GM12878 (cell line): ENCODE data around the gene SLIT1. TPM values are rescaled to one million over a fixed set of nuclear protein-coding genes. Genes with fewer than 3 reads are reported as not detected.

Source experiments
- ATAC-seq: fragments of 200-7000 bp; cut with Tn5 transposase; 3 replicates; pipeline ENCODE4 v1.9.1; 2020; ENCODE audit warnings: mild to moderate bottlenecking, moderate library complexity
- BruUV-seq: library from RNA; stranded (reverse); fragments of 400-500 nt; replicated peaks from 2 replicates; lab custom pipeline; 2021; lab: Mats Ljungman, UMichigan
- CTCF ChIA-PET: fragments of 300-600 bp; sonication (Branson Sonifier 250); formaldehyde crosslinking; extraction: SDS; loops from one replicate; lab custom pipeline; 2021; ENCODE audit warnings: inconsistent platforms; lab: Yijun Ruan, JAX
- POLR2A ChIA-PET: fragments of 350-600 bp; formaldehyde crosslinking; extraction: SDS; loops from one replicate; lab custom pipeline; 2021; ENCODE audit warnings: inconsistent platforms; lab: Charles Lee
- RAD21 ChIA-PET: fragments of 300-600 bp; sonication (Branson Sonifier 250); formaldehyde crosslinking; loops from one replicate; lab custom pipeline; 2023; ENCODE audit warnings: antibody characterized with exemption; ENCODE audit not compliant: unreplicated experiment; lab: Charles Lee
- SMC1A ChIA-PET: fragments of 300-600 bp; sonication (Branson Sonifier 250); formaldehyde crosslinking; loops from one replicate; lab custom pipeline; 2023; ENCODE audit not compliant: unreplicated experiment, uncharacterized antibody; lab: Charles Lee
- DNase-seq: peaks from one replicate; pipeline ENCODE4 v3.0.0-alpha.2; 2011; ENCODE audit warnings: low read depth, low spot score
- FAIRE-seq: peaks from 3 replicates; lab custom pipeline; 2011; peaks lifted over from hg19 to GRCh38; lab: Jason Lieb, UNC
- H2AFZ ChIP-seq: 2 replicates; pipeline ENCODE4 v1.6.0; 2011; ENCODE audit warnings: low read depth, low read length, control low read depth; ENCODE audit not compliant: control insufficient read depth
- H3K27ac ChIP-seq: 2 replicates; pipeline ENCODE4 v1.5.1; 2011; ENCODE audit warnings: control low read depth; ENCODE audit not compliant: control insufficient read depth, insufficient read depth
- H3K27me3 ChIP-seq, 2 experiments: replicated peaks in 1 of 2; 2 replicates each; pipeline versions ENCODE4 v1.6.0 to v1.6.1; 2011; ENCODE audit warnings: low read length in 1 of 2; ENCODE audit not compliant: control insufficient read depth in 2 of 2, insufficient read depth in 2 of 2
- H3K36me3 ChIP-seq, 2 experiments: 2 replicates each; pipeline ENCODE4 v1.5.1; 2011; ENCODE audit warnings: low read length in 1 of 2; ENCODE audit not compliant: control insufficient read depth in 2 of 2, insufficient read depth in 2 of 2
- H3K4me1 ChIP-seq: 2 replicates; pipeline ENCODE4 v1.6.1; 2011; ENCODE audit warnings: mild to moderate bottlenecking, low read length, moderate library complexity, mixed read lengths; ENCODE audit not compliant: control insufficient read depth, insufficient read depth
- H3K4me2 ChIP-seq: 2 replicates; pipeline ENCODE4 v1.6.0; 2011; ENCODE audit warnings: control low read depth; ENCODE audit not compliant: control insufficient read depth, insufficient read depth
- H3K4me3 ChIP-seq: fragments of 200-600 bp; sonication (generic); 2 replicates; pipeline ENCODE4 v1.5.1; 2016
- H3K79me2 ChIP-seq: 2 replicates; pipeline ENCODE4 v1.6.0; 2011; ENCODE audit warnings: low read length; ENCODE audit not compliant: control insufficient read depth, insufficient read depth
- H3K9ac ChIP-seq: 2 replicates; pipeline ENCODE4 v1.8.0; 2011; ENCODE audit warnings: low read length, control low read depth, mixed read lengths; ENCODE audit not compliant: control insufficient read depth, insufficient read depth
- H3K9me3 ChIP-seq: replicated peaks from 3 replicates; pipeline ENCODE4 v1.5.1; 2011; ENCODE audit warnings: mild to moderate bottlenecking, low read length; ENCODE audit not compliant: control insufficient read depth, insufficient read depth
- H4K20me1 ChIP-seq: 2 replicates; pipeline ENCODE4 v1.6.0; 2011; ENCODE audit not compliant: control insufficient read depth, insufficient read depth
- CEBPB ChIP-seq, 2 experiments: fragments of 150-350 bp in 1 of 2; IDR thresholded peaks; 2 replicates each; pipeline ENCODE4 v1.6.1; 2012 to 2014; ENCODE audit warnings: low read depth in 2 of 2, low read length in 2 of 2, borderline replicate concordance in 1 of 2, inconsistent platforms in 1 of 2
- ELK1 ChIP-seq: IDR thresholded peaks from 2 replicates; pipeline ENCODE4 v1.6.1; 2012; ENCODE audit warnings: low read depth, low read length, improper control_type of control experiment
- MXI1 ChIP-seq: fragments of 150-350 bp; IDR thresholded peaks from 2 replicates; pipeline ENCODE4 v1.6.1; 2011; ENCODE audit warnings: low read depth, mild to moderate bottlenecking, inconsistent platforms, low read length, improper control_type of control experiment
- NR2C1 ChIP-seq: fragments of 450-650 bp; IDR thresholded peaks from 2 replicates; pipeline ENCODE4 v1.6.1; 2017; ENCODE audit warnings: antibody characterized with exemption, mild to moderate bottlenecking, moderate library complexity
- PML ChIP-seq: IDR thresholded peaks from 2 replicates; pipeline ENCODE4 v1.6.1; 2012; ENCODE audit warnings: low read length, inconsistent platforms
- SIX5 ChIP-seq: IDR thresholded peaks from 2 replicates; pipeline ENCODE4 v1.6.1; 2011; ENCODE audit warnings: mild to moderate bottlenecking, low read depth, low read length, moderate library complexity; ENCODE audit not compliant: severe bottlenecking
- STAT1 ChIP-seq: fragments of 450-650 bp; conservative IDR thresholded peaks from 2 replicates; pipeline ENCODE4 v1.6.1; 2014; ENCODE audit warnings: antibody characterized with exemption, mild to moderate bottlenecking
- SUPT20H ChIP-seq: IDR thresholded peaks from 2 replicates; pipeline ENCODE4 v1.6.1; 2011; ENCODE audit warnings: low read depth, mild to moderate bottlenecking, low read length, moderate library complexity, borderline replicate concordance; ENCODE audit not compliant: control insufficient read depth
- YY1 ChIP-seq: IDR thresholded peaks from 2 replicates; pipeline ENCODE4 v1.6.1; 2011; ENCODE audit warnings: low read depth, mild to moderate bottlenecking, low read length
- ZZZ3 ChIP-seq: IDR thresholded peaks from 2 replicates; pipeline ENCODE4 v1.6.1; 2011; ENCODE audit warnings: low read depth; ENCODE audit not compliant: control insufficient read depth, insufficient read length
- WGBS: methylation state at CpG from one replicate; pipeline ENCODE4 v1.1.6; 2016; ENCODE audit warnings: low lambda C conversion rate; ENCODE audit not compliant: insufficient replicate concordance, insufficient coverage; ENCODE audit errors: missing lambda C conversion rate; 5-methylcytosine and 5-hydroxymethylcytosine counted together
- in situ Hi-C: fragments of 300-500 bp; cut with MboI; formaldehyde crosslinking; loops from 9 replicates; pipeline ENCODE4 v1.14.3; 2018; ENCODE audit warnings: mixed read lengths
- intact Hi-C: fragments of 100-400 bp; cut with micrococcal nuclease; formaldehyde crosslinking; loops from one replicate; pipeline ENCODE4 v1.14.2; 2022; ENCODE audit not compliant: unreplicated experiment
- polyA plus RNA-seq, 11 experiments: library from polyadenylated mRNA; depleted of rRNA in 4 of 11; unstranded in 6 of 11; stranded (reverse) in 5 of 11; fragments of >200 nt; fragmentation: Nextera tagmentation in 4 of 11; fragmentation: Illumina TruSeq in 1 of 11; extraction: Ambion mirVana in 4 of 11; extraction: Trizol in 1 of 11; gene quantifications; 1 replicate in 1 of 11; 2 replicates in 10 of 11; pipeline versions ENCODE4 v1.2.1 to v1.2.3, GENCODE V29; 2011 to 2016; ENCODE audit warnings: inconsistent platforms in 2 of 11, missing spikeins in 2 of 11, low read depth in 1 of 11
- total RNA-seq, 4 experiments: library from RNA; depleted of rRNA in 3 of 4; stranded (reverse); fragments of >200 nt in 3 of 4; fragmentation: Illumina TruSeq in 1 of 4; extraction: Trizol in 1 of 4; gene quantifications; 2 replicates each; pipeline versions ENCODE4 v1.2.1 to v1.2.3, GENCODE V29; 2013 to 2021

SLIT1 gene
- total and polyA plus RNA-seq, 10 of the 15 experiments (the other 5 are each of a cell fraction or from before 2014, with no cell fraction given), result 0.04 to 0.19 (median 0.06) TPM; not detected in 4

- Histone ChIP-seq H2AFZ (no peak overlapping the region), H3K4me1 (peaks cover 35% of the 10 kb centered on the region), H3K36me3 (no peaks in the 10 kb centered on the region), H3K4me2 (no peak overlapping the region), H3K27me3 (no peaks in the 10 kb centered on the region), H3K79me2 (no peaks in the 10 kb centered on the region; the same call in 1 of the 2 replicates), H3K9me3 (no peaks in the 10 kb centered on the region), H4K20me1 (no peaks in the 10 kb centered on the region), H3K27ac (no peak overlapping the region), H3K9ac (no peak overlapping the region), H3K4me3 (no peak overlapping the region)
- DNase-seq, result no peak
- BruUV-seq, result no TSS peak
- in situ Hi-C loops (no loop called here), intact Hi-C loops (no loop called here)
- POLR2A ChIA-PET, result no interaction called here
- no peak for FAIRE-seq
- ATAC-seq, result no peak
- CTCF ChIA-PET, result interaction anchor here (1.0 to 7.3 kb wide), 10 partner anchors 10 to 235 kb away, joined by 3 to 61 read pairs (median 6); no protein-coding TSS in a partner anchor
- TF ChIP-seq NR2C1 (no peak), YY1 (no peak), CEBPB (IDR thresholded peaks at IDR 0.05; ENCODE audit: borderline replicate concordance in 1 of 2, low read depth in 2 of 2, low read length in 2 of 2) (no peak), ELK1 (no peak), MXI1 (no peak), STAT1 (no peak), PML (no peak), SIX5 (no peak), SUPT20H (no peak), ZZZ3 (no peak)
- SMC1A ChIA-PET, result interaction anchor here (0.8 to 3.9 kb wide), 8 partner anchors 10 to 114 kb away, joined by 3 to 25 read pairs (median 12); no protein-coding TSS in a partner anchor
- 100% methylated on average over 2 of the region's 2 CpGs for WGBS
- RAD21 ChIA-PET, result interaction anchor here (1.0 to 3.0 kb wide), 4 partner anchors 9 to 62 kb away, joined by 3 to 22 read pairs (median 4); no protein-coding TSS in a partner anchor
These were observed 210.6 kb downstream of the SLIT1 start for GRCh38 chr10:96975136-96975535.
